Measurements from ENCODE around the gene IL17A.

IL17A gene

DNA sequence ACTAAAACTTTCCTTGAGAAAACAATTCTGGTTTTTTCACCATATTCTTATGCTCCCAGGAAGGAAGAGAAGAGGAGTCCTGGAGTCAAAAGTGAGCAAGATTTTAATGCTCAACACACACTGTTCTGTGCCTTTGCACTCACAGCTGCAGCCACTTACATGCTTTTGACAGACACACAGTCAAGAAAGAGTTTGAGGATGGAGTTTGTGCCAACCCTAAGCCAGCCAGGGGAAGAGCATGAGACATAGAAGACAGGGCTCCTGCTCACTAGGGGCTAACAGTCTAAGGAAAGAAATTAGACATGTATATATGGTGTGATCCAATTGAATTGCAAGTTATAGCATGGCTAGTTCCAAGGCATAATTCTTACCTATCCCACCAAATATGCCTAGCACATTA lies 37.1 kb upstream of the IL17A start:
- H3F3A ChIP-seq (ENCODE audit: insufficient read depth) = no peaks in the 10 kb centered on the region
- H3K9me3 ChIP-seq (ENCODE audit: insufficient read depth, low read length) = no peaks in the 10 kb centered on the region
- TF ChIP-seq CTCF (IDR thresholded peaks at IDR 0.05; ENCODE audit: insufficient read depth, low read length, poor library complexity, severe bottlenecking) = no peak
- no peak for TF ChIP-seq EZH2phosphoT487 (conservative IDR thresholded peaks at IDR 0.05; ENCODE audit: low read length)
- H3K36me3 ChIP-seq (ENCODE audit: low read length) = no peaks in the 10 kb centered on the region
- no peak overlapping the region for H3K4me2 ChIP-seq (ENCODE audit: low read depth, low read length, poor library complexity, severe bottlenecking)
- no peaks in the 10 kb centered on the region for H4K20me1 ChIP-seq (ENCODE audit: low read depth, low read length)
- no peak overlapping the region for H2AFZ ChIP-seq (ENCODE audit: low read depth, low read length, severe bottlenecking)
- no peak overlapping the region for H3K27ac ChIP-seq (ENCODE audit: low read depth, low read length)
- H3K79me2 ChIP-seq (ENCODE audit: insufficient read depth, low read length) = no peaks in the 10 kb centered on the region
- H3K4me3 ChIP-seq (ENCODE audit: insufficient read depth, low read length, poor library complexity, severe bottlenecking) = no peak overlapping the region
- H3K27me3 ChIP-seq (ENCODE audit: low read length) = no peaks in the 10 kb centered on the region
- no peaks in the 10 kb centered on the region for H3K9me2 ChIP-seq (replicated peaks; ENCODE audit: insufficient read depth, low read length)
- no peak overlapping the region for H3K9ac ChIP-seq (ENCODE audit: low read length)

DNA sequence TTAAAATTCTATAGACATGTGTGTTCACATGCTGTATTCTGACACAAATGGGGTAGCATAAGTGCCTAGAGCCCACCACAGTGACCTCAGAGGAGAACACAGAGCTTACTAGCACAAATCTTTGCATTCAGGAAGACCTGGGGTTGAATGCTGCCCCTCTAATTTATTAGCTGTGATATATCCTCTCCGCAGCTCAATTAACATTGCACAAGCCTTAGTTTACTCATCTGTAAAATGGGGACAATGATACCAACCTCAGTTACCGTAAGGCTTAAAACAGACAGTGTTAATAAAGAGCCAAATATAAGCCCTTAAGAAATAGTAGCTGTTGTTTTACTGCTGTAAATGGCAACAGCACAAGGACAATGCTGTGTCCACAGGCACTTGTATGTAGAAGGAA lies 36.2 kb upstream of the IL17A start:
- no peaks in the 10 kb centered on the region for H3K9me2 ChIP-seq (replicated peaks; ENCODE audit: insufficient read depth, low read length)
- no peak overlapping the region for H3K4me2 ChIP-seq (ENCODE audit: low read depth, low read length, poor library complexity, severe bottlenecking)
- no peaks in the 10 kb centered on the region for H4K20me1 ChIP-seq (ENCODE audit: low read depth, low read length)
- H3K27ac ChIP-seq (ENCODE audit: low read depth, low read length) = no peak overlapping the region
- H3K36me3 ChIP-seq (ENCODE audit: low read length) = no peaks in the 10 kb centered on the region
- H2AFZ ChIP-seq (ENCODE audit: low read depth, low read length, severe bottlenecking) = no peak overlapping the region
- TF ChIP-seq EZH2phosphoT487 (conservative IDR thresholded peaks at IDR 0.05; ENCODE audit: low read length) (no peak), CTCF (IDR thresholded peaks at IDR 0.05; ENCODE audit: insufficient read depth, low read length, poor library complexity, severe bottlenecking) (no peak)
- no peaks in the 10 kb centered on the region for H3F3A ChIP-seq (ENCODE audit: insufficient read depth)
- no peak overlapping the region for H3K4me3 ChIP-seq (ENCODE audit: insufficient read depth, low read length, poor library complexity, severe bottlenecking)
- H3K27me3 ChIP-seq (ENCODE audit: low read length) = no peaks in the 10 kb centered on the region
- H3K9me3 ChIP-seq (ENCODE audit: insufficient read depth, low read length) = no peaks in the 10 kb centered on the region
- no peaks in the 10 kb centered on the region for H3K79me2 ChIP-seq (ENCODE audit: insufficient read depth, low read length)
- H3K9ac ChIP-seq (ENCODE audit: low read length) = no peak overlapping the region

- Histone ChIP-seq H3K9ac (ENCODE audit: low read length) (no peak overlapping the region), H3K4me3 (ENCODE audit: insufficient read depth, low read length, poor library complexity, severe bottlenecking) (no peak overlapping the region), H3K79me2 (ENCODE audit: insufficient read depth, low read length) (no peaks in the 10 kb centered on the region), H3K27ac (ENCODE audit: low read depth, low read length) (no peak overlapping the region), H4K20me1 (ENCODE audit: low read depth, low read length) (no peaks in the 10 kb centered on the region), H3K36me3 (ENCODE audit: low read length) (no peaks in the 10 kb centered on the region), H3K27me3 (ENCODE audit: low read length) (no peaks in the 10 kb centered on the region), H3K9me2 (replicated peaks; ENCODE audit: insufficient read depth, low read length) (no peaks in the 10 kb centered on the region), H2AFZ (ENCODE audit: low read depth, low read length, severe bottlenecking) (no peak overlapping the region), H3K9me3 (ENCODE audit: insufficient read depth, low read length) (no peaks in the 10 kb centered on the region), H3K4me2 (ENCODE audit: low read depth, low read length, poor library complexity, severe bottlenecking) (no peak overlapping the region), H3F3A (ENCODE audit: insufficient read depth) (no peaks in the 10 kb centered on the region)
- no peak for TF ChIP-seq EZH2phosphoT487 (conservative IDR thresholded peaks at IDR 0.05; ENCODE audit: low read length)
- no peak for TF ChIP-seq CTCF (IDR thresholded peaks at IDR 0.05; ENCODE audit: insufficient read depth, low read length, poor library complexity, severe bottlenecking)
These were observed 34.1 kb upstream of the IL17A start for GRCh38 chr6:52152070-52152423.

DNA sequence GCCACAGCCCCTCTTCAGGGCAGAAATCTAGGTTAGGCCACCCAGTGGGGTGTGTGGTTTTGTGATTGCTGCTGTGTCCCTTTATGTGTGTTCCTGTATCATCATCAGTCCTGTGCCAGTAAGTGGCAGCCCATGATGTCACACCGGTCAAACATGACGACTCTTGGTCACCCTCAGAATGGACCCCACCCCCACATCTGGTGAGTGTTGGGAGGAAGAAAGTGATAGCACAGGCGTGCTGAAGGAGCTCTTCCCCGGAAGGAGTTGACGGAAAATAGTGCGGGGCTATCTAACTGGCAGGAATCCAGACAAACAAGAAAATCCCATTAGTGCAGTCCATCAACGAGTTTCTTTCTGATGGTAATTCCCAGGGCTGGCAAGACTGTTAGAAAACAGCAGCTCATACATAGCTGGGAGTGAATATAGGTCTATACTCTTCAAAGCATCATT lies 33.4 kb upstream of the IL17A start:
- Histone ChIP-seq H2AFZ (ENCODE audit: low read depth, low read length, severe bottlenecking) (no peak overlapping the region), H3K9me2 (replicated peaks; ENCODE audit: insufficient read depth, low read length) (no peaks in the 10 kb centered on the region), H4K20me1 (ENCODE audit: low read depth, low read length) (no peaks in the 10 kb centered on the region), H3K79me2 (ENCODE audit: insufficient read depth, low read length) (no peaks in the 10 kb centered on the region), H3K9me3 (ENCODE audit: insufficient read depth, low read length) (no peaks in the 10 kb centered on the region), H3K27me3 (ENCODE audit: low read length) (no peaks in the 10 kb centered on the region), H3K27ac (ENCODE audit: low read depth, low read length) (no peak overlapping the region), H3F3A (ENCODE audit: insufficient read depth) (no peaks in the 10 kb centered on the region), H3K9ac (ENCODE audit: low read length) (no peak overlapping the region), H3K4me3 (ENCODE audit: insufficient read depth, low read length, poor library complexity, severe bottlenecking) (no peak overlapping the region), H3K4me2 (ENCODE audit: low read depth, low read length, poor library complexity, severe bottlenecking) (no peak overlapping the region), H3K36me3 (ENCODE audit: low read length) (no peaks in the 10 kb centered on the region)
- TF ChIP-seq CTCF (IDR thresholded peaks at IDR 0.05; ENCODE audit: insufficient read depth, low read length, poor library complexity, severe bottlenecking) = no peak
- TF ChIP-seq EZH2phosphoT487 (conservative IDR thresholded peaks at IDR 0.05; ENCODE audit: low read length) = no peak
